ENCODE results near the gene IGSF3.

DNA sequence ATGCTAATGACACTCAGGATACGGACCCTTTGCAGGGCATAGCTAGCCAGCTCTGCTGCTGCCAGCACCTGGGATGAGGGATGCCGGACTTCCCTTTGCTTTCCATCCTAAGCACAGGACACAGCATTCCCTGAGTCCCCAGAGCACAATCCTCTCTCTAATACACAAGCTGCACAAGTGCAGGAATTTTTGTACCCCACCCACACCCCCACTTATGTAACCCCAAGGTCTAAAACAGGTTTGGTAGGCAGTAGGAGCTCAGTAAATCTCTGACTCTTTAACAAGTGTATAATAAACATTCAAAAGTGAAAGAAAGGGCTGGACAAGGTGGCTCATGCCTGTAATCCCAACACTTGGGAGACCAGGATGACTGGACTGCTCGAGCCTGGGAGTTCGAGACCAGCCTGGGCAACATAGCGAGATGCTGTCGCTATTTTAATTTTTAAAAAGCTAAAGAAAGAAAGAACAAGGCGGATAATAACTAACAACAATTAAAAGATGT is 42.2 kb upstream of the IGSF3 start:
- TF ChIP-seq, protein P1, sequence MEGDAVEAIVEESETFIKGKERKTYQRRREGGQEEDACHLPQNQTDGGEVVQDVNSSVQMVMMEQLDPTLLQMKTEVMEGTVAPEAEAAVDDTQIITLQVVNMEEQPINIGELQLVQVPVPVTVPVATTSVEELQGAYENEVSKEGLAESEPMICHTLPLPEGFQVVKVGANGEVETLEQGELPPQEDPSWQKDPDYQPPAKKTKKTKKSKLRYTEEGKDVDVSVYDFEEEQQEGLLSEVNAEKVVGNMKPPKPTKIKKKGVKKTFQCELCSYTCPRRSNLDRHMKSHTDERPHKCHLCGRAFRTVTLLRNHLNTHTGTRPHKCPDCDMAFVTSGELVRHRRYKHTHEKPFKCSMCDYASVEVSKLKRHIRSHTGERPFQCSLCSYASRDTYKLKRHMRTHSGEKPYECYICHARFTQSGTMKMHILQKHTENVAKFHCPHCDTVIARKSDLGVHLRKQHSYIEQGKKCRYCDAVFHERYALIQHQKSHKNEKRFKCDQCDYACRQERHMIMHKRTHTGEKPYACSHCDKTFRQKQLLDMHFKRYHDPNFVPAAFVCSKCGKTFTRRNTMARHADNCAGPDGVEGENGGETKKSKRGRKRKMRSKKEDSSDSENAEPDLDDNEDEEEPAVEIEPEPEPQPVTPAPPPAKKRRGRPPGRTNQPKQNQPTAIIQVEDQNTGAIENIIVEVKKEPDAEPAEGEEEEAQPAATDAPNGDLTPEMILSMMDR (IDR thresholded peaks at IDR 0.05) = no peak
- no peak for TF ChIP-seq POLR2A (IDR thresholded peaks at IDR 0.05)

Measured in esophagus squamous epithelium (tissue), 4 donors.